Muscle of leg (tissue), 11 donors: ENCODE results near the gene IL13. TPM values are rescaled to one million over a fixed set of nuclear protein-coding genes. Genes with fewer than 3 reads are reported as not detected.

Experiments
- DNase-seq: peaks from one replicate; pipeline ENCODE4 v3.0.0; 2013
- H3K27ac ChIP-seq: one replicate; pipeline ENCODE4 v1.5.1; 2013; ENCODE audit warnings: mild to moderate bottlenecking, low read length, control low read depth
- H3K27me3 ChIP-seq: one replicate; pipeline ENCODE4 v1.6.1; 2013; ENCODE audit warnings: low read length; ENCODE audit not compliant: control insufficient read depth, insufficient read depth
- H3K36me3 ChIP-seq: one replicate; pipeline ENCODE4 v1.6.1; 2013; ENCODE audit warnings: low read length; ENCODE audit not compliant: control insufficient read depth, insufficient read depth
- H3K4me1 ChIP-seq: one replicate; pipeline ENCODE4 v1.6.1; 2013; ENCODE audit warnings: low read length; ENCODE audit not compliant: control insufficient read depth, insufficient read depth
- H3K4me3 ChIP-seq: one replicate; pipeline ENCODE4 v1.5.1; 2013; ENCODE audit warnings: low read length, control low read depth
- H3K9me3 ChIP-seq: replicated peaks from 2 replicates; pipeline ENCODE4 v1.6.1; 2013; ENCODE audit warnings: low read depth, low read length; ENCODE audit not compliant: control insufficient read depth
- WGBS: methylation state at CpG from one replicate; pipeline ENCODE4 v1.1.5; 2013; ENCODE audit warnings: missing lambda C conversion rate; ENCODE audit not compliant: insufficient coverage; 5-methylcytosine and 5-hydroxymethylcytosine counted together
- polyA plus RNA-seq, 8 donors: library from polyadenylated mRNA; unstranded; fragments of 120-200 nt; gene quantifications; one replicate each; pipeline versions ENCODE4 v1.2.1 to v1.2.3, GENCODE V29; 2013; ENCODE audit warnings: inconsistent platforms in 1 of 8, low replicate concordance in 1 of 8; ENCODE audit not compliant: insufficient read length in 8 of 8, insufficient read depth in 1 of 8
- total RNA-seq: library from RNA; stranded (reverse); fragments of 120-200 nt; gene quantifications from one replicate; pipeline ENCODE4 v1.2.4, GENCODE V29; 2013

Gene IL13
- total and polyA plus RNA-seq, 9 donors: 0.17 TPM; not detected in 8

DNA sequence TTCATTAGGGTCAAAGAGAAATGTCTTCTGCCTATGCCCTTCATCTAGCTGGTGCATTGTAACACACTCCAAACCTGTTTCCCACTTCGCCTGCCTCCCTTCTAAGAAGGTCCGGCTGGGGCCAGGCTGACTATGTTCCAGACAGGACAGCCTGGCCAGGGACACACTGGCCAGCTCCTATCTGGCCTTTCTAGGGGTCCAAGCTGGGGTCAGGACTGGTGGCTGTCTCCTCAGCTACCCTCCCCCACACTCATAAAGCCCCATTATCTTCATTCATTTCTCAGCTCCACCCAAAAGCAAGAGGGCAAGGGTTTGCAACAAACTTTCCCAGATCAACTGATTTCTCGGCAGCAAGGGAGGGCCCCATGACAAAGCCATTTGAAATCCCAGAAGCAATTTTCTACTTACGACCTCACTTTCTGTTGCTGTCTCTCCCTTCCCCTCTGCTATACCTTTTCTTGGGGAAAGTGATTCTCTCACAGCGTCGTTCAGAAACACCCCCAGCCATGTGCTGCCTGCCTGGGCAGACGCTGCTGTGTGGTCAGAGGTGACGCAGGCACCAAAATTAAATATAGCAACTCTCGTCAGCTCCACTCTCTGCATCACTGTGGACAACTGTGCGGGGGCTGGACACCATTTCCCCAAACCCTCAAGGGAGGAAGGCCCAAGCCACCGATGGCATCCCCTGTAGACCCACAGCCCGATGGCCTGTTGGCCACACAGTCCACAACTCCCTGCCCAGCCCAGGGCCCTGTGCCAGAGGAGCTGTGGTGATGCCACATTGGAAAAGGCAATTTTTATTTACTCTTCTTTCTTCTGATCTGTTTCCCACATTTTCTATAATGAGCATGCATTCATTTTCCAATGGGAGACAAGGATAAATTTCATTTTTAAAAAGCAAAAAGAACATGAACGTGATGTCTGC, 6.1 kb downstream of the IL13 start:
- WGBS: 52% methylated on average over 12 of the region's 13 CpGs
- Histone ChIP-seq H3K36me3 (no peaks in the 10 kb centered on the region), H3K4me1 (peaks cover 7% of the 10 kb centered on the region), H3K9me3 (no peaks in the 10 kb centered on the region), H3K27ac (no peak overlapping the region), H3K4me3 (no peak overlapping the region), H3K27me3 (peaks cover 3% of the 10 kb centered on the region)
- DNase-seq: no peak

DNA sequence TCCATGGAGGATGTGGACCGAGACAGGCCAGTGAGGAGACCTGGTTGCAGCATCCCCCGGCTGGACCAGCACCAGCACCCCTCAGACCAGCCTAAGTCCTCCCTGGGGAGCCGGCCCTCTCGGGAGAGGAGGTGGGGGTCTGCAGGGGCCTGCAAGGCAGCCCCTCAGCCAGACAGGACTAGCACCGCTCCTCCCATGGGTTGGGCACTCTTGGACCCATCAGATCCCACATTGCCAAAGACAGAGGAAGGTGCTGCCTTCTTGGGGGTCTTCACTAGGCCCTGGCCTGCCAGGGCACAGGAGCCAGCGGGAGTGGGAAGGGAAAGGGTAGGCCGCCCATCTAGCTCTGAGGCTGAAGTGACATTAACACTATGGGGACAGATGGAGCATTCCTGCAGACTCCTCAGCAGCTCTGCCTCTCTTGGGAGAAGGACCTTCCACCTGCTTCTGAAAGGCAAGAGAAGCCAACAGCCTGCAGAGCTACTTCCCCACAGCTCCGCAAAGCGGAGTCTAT, 6.8 kb downstream of the IL13 start:
- Histone ChIP-seq H3K4me1 (peaks cover 7% of the 10 kb centered on the region), H3K9me3 (no peaks in the 10 kb centered on the region), H3K4me3 (no peak overlapping the region), H3K27me3 (peaks cover 3% of the 10 kb centered on the region), H3K27ac (no peak overlapping the region), H3K36me3 (no peaks in the 10 kb centered on the region)
- WGBS: 91% methylated on average over 7 of the region's 9 CpGs
- DNase-seq: no peak

DNA sequence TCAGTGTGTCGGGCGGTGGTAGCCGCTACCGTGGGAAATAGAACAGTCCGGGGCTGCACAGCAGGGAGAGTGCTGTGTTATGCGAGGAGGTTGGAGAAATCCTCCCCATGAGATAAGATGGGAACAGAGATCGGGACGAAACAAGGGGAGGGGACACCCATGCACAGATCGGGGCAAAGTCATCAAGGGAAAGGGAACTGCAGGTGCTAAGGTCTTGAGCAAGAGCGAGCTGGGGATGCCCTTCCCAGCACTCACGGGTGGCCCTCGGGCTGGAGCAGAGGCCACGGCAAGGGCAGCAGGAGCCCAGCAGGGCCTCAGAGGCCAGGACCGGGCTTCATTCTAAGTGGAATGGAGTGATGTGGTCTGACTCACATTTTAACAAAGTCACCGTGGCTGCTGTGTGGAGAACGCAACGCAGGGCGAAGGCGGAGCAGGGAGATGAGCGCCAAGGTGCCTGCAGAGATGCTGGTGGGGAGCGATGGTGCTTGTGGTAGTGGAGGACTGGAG, 7.7 kb downstream of the IL13 start:
- no peak overlapping the region for H3K4me3 ChIP-seq
- DNase-seq: no peak
- H3K27ac ChIP-seq: no peak overlapping the region
- peaks cover 3% of the 10 kb centered on the region for H3K27me3 ChIP-seq
- no peaks in the 10 kb centered on the region for H3K9me3 ChIP-seq
- H3K36me3 ChIP-seq: no peaks in the 10 kb centered on the region
- peaks cover 7% of the 10 kb centered on the region for H3K4me1 ChIP-seq
- 88% methylated on average over 17 of the region's 21 CpGs for WGBS

DNA sequence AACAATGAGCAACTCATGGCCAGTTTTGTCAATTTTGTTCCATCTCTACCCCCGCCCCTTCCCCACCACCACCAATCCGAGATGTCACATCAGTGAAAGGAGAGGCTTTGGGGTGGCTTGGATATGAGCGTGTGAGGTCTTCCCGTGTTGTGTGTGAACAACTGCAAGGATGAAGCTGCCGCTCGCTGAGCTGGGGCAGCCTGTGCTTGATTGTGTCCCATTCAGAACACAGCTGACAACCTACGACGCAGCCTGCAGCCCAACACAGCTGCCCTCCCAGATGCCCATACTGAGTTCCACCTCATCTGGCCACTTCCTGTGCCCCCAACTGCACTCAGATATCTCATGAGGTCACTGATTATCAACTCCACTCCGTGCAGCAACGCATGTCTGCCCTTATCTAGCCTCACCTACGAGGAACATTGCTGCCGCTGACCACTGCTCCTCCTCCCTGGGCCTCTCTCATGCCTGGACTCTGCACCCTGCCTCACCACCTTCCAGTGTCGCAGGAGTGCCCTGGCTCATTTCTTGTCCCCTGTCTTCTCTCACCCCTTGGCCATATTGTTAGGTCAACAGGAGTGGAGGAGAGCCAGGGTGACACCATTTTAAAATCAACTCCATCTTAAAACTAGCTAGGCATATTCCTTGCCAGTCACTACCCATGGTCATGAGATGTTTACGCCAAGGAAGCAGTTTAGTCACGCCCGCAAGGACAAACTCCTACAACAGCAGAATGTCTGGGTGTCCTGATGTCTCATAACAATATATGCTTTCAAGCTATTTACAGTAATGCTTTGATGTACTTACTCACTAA, 8.5 kb downstream of the IL13 start:
- Histone ChIP-seq H3K27ac (no peak overlapping the region), H3K4me3 (no peak overlapping the region), H3K9me3 (no peaks in the 10 kb centered on the region), H3K27me3 (peaks cover 3% of the 10 kb centered on the region), H3K4me1 (peaks cover 7% of the 10 kb centered on the region), H3K36me3 (no peaks in the 10 kb centered on the region)
- WGBS: 87% methylated on average over 8 of the region's 16 CpGs
- DNase-seq: no peak

GRCh38 chr5:132667309-132667708, 9.3 kb downstream of the IL13 start:
- Histone ChIP-seq H3K36me3 (no peaks in the 10 kb centered on the region), H3K4me3 (no peak overlapping the region), H3K9me3 (no peaks in the 10 kb centered on the region), H3K27me3 (peaks cover 3% of the 10 kb centered on the region), H3K27ac (no peak overlapping the region), H3K4me1 (peaks cover 7% of the 10 kb centered on the region)
- 83% methylated on average over 5 of the region's 10 CpGs for whole genome bisulfite sequencing
- DNase-seq: no peak

DNA sequence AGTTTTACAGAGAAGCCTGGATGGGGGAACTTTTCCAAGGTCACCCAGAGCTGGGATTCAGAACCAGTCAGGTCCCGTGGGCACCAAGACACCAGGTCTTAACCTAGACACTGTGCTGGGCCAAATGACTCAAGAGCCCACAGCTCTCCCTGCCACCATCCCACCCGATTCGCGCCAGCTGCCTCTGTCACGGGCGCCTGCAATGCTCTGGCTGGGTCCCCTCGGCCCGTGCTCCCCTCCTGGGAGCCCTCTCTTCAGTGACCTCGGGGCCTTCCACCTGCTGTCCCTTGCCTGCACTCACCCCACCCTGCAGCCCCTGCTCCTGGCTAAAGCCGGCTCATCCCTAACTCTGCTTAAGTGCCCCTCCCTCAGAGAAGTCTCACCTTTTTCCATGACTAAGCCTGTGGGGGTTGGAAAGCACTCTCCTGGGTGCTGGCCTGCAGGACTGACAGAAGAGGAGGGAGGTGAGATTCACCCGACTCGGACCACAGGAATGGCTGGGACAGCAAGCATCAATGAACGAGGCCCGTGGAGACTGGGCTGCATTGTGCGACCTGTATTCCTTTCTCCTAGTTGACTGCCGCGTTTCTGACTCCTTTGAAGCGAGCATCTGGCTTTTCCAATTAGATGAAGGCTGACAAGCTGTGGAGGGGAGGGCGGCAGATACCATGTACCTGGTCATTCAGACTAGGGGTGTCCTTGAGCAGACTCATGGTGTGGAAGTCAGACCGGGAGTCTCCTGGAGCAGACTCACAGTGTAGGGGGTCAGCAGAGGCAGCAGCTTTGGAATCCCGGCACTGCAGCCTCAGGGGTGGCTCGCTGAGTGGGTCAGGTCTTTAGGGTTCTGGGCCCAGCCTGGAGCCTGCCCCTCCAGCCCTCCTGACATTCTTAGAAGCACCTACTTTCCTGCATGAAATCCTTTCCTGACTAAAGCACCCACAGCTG, 10.1 kb downstream of the IL13 start:
- H3K27me3 ChIP-seq: peaks cover 3% of the 10 kb centered on the region
- 58% methylated on average over 20 of the region's 22 CpGs for WGBS
- H3K4me1 ChIP-seq: peaks cover 6% of the 10 kb centered on the region
- H3K27ac ChIP-seq: no peak overlapping the region
- DNase-seq: no peak
- H3K36me3 ChIP-seq: no peaks in the 10 kb centered on the region
- H3K9me3 ChIP-seq: no peaks in the 10 kb centered on the region
- no peak overlapping the region for H3K4me3 ChIP-seq

- Histone ChIP-seq H3K9me3 (no peaks in the 10 kb centered on the region), H3K27ac (no peak overlapping the region), H3K27me3 (peaks cover 3% of the 10 kb centered on the region), H3K4me3 (no peak overlapping the region), H3K4me1 (no peaks in the 10 kb centered on the region), H3K36me3 (no peaks in the 10 kb centered on the region)
- 72% methylated on average over 7 of the region's 14 CpGs for WGBS
- DNase-seq: no peak
These were observed 10.9 kb downstream of the IL13 start for GRCh38 chr5:132668706-132669454.

DNA sequence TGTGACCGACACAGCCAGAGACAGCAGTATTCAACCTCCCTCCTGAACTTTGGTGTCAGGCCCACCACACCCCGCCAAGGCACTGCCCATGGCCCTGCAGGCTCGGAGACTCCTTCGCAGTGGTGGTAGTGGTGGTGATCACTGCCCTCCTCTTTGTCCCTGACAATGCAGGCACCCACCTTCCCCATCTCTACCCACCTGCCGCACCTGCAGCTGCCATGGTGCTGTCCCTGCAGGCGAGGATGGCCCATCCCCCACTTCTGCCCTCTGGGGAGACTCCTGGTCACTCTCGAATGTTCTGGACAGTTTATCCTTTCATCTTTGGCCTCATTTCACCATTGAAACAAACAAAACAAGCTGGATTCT, 11.5 kb downstream of the IL13 start:
- H3K9me3 ChIP-seq: no peaks in the 10 kb centered on the region
- no peak overlapping the region for H3K4me3 ChIP-seq
- no peak overlapping the region for H3K27ac ChIP-seq
- 78% methylated on average over 4 of the region's 7 CpGs for WGBS
- no peaks in the 10 kb centered on the region for H3K4me1 ChIP-seq
- peaks cover 3% of the 10 kb centered on the region for H3K27me3 ChIP-seq
- no peak for DNase-seq
- H3K36me3 ChIP-seq: no peaks in the 10 kb centered on the region
